Measurements from ENCODE around the gene S100A7.

The S100A7 gene

DNA sequence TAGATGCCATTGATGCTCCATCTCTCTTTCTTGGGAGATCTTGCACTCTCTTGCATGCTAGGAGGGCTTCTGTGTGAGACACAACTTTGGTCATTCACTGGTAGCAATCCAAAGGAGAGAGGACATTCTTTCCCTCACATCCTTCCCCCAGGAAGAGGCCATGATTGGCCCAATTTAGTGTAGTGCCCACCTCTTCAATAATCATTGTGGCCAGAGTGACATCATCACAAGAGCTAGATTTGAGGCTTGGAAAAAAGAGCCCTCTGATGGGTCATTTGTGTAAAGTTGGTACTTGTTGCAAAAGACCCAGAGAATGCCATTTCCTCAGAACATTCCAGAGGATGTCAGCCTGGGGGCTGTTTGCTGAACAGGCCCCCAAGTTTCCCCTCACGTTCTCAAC, 45.1 kb upstream of the S100A7 start:
- H3K9me3 ChIP-seq (ENCODE audit: control insufficient read depth, insufficient read depth, low read length) = no peaks in the 10 kb centered on the region
- no peak overlapping the region for H3K4me2 ChIP-seq (ENCODE audit: low read length)
- peaks cover 5% of the 10 kb centered on the region; the same call in 1 of the 2 replicates for H3K27me3 ChIP-seq (ENCODE audit: control insufficient read depth, low read length)
- no peaks in the 10 kb centered on the region for H3K4me1 ChIP-seq (ENCODE audit: control insufficient read depth, low read length)
- TF ChIP-seq, protein P1, sequence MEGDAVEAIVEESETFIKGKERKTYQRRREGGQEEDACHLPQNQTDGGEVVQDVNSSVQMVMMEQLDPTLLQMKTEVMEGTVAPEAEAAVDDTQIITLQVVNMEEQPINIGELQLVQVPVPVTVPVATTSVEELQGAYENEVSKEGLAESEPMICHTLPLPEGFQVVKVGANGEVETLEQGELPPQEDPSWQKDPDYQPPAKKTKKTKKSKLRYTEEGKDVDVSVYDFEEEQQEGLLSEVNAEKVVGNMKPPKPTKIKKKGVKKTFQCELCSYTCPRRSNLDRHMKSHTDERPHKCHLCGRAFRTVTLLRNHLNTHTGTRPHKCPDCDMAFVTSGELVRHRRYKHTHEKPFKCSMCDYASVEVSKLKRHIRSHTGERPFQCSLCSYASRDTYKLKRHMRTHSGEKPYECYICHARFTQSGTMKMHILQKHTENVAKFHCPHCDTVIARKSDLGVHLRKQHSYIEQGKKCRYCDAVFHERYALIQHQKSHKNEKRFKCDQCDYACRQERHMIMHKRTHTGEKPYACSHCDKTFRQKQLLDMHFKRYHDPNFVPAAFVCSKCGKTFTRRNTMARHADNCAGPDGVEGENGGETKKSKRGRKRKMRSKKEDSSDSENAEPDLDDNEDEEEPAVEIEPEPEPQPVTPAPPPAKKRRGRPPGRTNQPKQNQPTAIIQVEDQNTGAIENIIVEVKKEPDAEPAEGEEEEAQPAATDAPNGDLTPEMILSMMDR (IDR thresholded peaks at IDR 0.05; ENCODE audit: low read depth, low read length, poor library complexity, severe bottlenecking) = no peak
- TF ChIP-seq EZH2phosphoT487 (IDR thresholded peaks at IDR 0.05; ENCODE audit: borderline replicate concordance, low read length) = no peak
- H3F3A ChIP-seq (ENCODE audit: control insufficient read depth, insufficient read depth) = no peaks in the 10 kb centered on the region
- no peaks in the 10 kb centered on the region for H4K20me1 ChIP-seq (ENCODE audit: control insufficient read depth, insufficient read depth, low read depth, low read length)
- no peak overlapping the region for H3K27ac ChIP-seq (ENCODE audit: low read depth, low read length)
- no peaks in the 10 kb centered on the region for H3K79me2 ChIP-seq (ENCODE audit: control insufficient read depth, low read length)
- no peaks in the 10 kb centered on the region for H3K9me2 ChIP-seq (replicated peaks; ENCODE audit: control insufficient read depth, low read length)
- no peaks in the 10 kb centered on the region for H3K36me3 ChIP-seq (ENCODE audit: control insufficient read depth, low read length)
- no peak overlapping the region for H3K4me3 ChIP-seq (ENCODE audit: low read length)

DNA sequence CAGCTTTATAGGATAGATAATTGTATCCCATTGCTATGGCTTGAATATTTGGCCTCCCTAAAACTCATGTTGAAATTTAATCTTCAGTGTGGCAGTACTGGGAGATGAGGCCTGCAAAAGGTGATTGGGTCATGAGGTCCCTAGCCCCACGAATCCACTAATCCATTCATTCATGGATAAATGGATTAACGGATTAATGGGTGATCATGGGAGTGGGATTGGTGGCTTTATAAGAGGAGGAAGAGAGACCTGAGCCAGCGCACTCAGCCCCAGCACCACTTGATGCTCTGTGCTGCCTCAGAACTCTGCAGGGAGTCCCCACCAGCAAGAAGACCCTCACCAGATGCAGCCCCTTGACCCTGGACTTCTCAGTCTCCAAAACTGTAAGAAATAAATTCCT, 43.3 kb upstream of the S100A7 start:
- Histone ChIP-seq H3K27ac (ENCODE audit: low read depth, low read length) (no peak overlapping the region), H3K9me3 (ENCODE audit: control insufficient read depth, insufficient read depth, low read length) (no peaks in the 10 kb centered on the region), H3K4me1 (ENCODE audit: control insufficient read depth, low read length) (no peaks in the 10 kb centered on the region), H3K9me2 (replicated peaks; ENCODE audit: control insufficient read depth, low read length) (no peaks in the 10 kb centered on the region), H3K4me3 (ENCODE audit: low read length) (no peak overlapping the region), H3K27me3 (ENCODE audit: control insufficient read depth, low read length) (peaks cover 14% of the 10 kb centered on the region), H3K4me2 (ENCODE audit: low read length) (no peak overlapping the region), H3F3A (ENCODE audit: control insufficient read depth, insufficient read depth) (no peaks in the 10 kb centered on the region), H3K36me3 (ENCODE audit: control insufficient read depth, low read length) (no peaks in the 10 kb centered on the region), H3K79me2 (ENCODE audit: control insufficient read depth, low read length) (no peaks in the 10 kb centered on the region), H4K20me1 (ENCODE audit: control insufficient read depth, insufficient read depth, low read depth, low read length) (no peaks in the 10 kb centered on the region)
- TF ChIP-seq, protein P1 (IDR thresholded peaks at IDR 0.05; ENCODE audit: low read depth, low read length, poor library complexity, severe bottlenecking) = no peak
- no peak for TF ChIP-seq EZH2phosphoT487 (IDR thresholded peaks at IDR 0.05; ENCODE audit: borderline replicate concordance, low read length)

DNA sequence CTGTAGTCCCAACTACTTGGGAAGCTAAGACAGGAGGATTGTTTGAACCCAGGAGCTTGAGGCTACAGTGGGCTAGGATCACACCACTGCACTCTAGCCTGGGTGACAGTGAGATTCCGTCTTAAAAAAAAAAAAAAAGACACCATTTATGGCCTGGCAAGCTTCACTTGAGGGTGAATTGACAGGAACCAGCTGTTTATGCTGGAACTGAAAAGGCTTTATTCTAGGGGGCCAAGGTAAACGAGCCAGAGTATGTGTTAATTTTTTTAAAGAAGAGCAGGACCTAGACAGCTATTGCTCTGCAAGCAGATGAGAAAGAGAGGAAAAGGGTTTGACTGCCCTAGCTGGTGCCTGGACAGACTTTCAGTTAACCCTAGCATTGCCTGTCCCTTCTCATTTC, 38.3 kb upstream of the S100A7 start:
- H3K4me1 ChIP-seq (ENCODE audit: control insufficient read depth, low read length) = peaks cover 5% of the 10 kb centered on the region
- H3K27ac ChIP-seq (ENCODE audit: low read depth, low read length) = no peak overlapping the region
- H3K4me3 ChIP-seq (ENCODE audit: low read length) = no peak overlapping the region
- no peak for TF ChIP-seq EZH2phosphoT487 (IDR thresholded peaks at IDR 0.05; ENCODE audit: borderline replicate concordance, low read length)
- TF ChIP-seq, protein P1 (IDR thresholded peaks at IDR 0.05; ENCODE audit: low read depth, low read length, poor library complexity, severe bottlenecking) = no peak
- no peak overlapping the region for H3K4me2 ChIP-seq (ENCODE audit: low read length)
- no peaks in the 10 kb centered on the region for H3K9me2 ChIP-seq (replicated peaks; ENCODE audit: control insufficient read depth, low read length)
- no peaks in the 10 kb centered on the region for H3K9me3 ChIP-seq (ENCODE audit: control insufficient read depth, insufficient read depth, low read length)
- H3K36me3 ChIP-seq (ENCODE audit: control insufficient read depth, low read length) = no peaks in the 10 kb centered on the region
- H3F3A ChIP-seq (ENCODE audit: control insufficient read depth, insufficient read depth) = no peaks in the 10 kb centered on the region
- H3K27me3 ChIP-seq (ENCODE audit: control insufficient read depth, low read length) = peaks cover 17% of the 10 kb centered on the region
- no peaks in the 10 kb centered on the region for H4K20me1 ChIP-seq (ENCODE audit: control insufficient read depth, insufficient read depth, low read depth, low read length)
- no peaks in the 10 kb centered on the region for H3K79me2 ChIP-seq (ENCODE audit: control insufficient read depth, low read length)

DNA sequence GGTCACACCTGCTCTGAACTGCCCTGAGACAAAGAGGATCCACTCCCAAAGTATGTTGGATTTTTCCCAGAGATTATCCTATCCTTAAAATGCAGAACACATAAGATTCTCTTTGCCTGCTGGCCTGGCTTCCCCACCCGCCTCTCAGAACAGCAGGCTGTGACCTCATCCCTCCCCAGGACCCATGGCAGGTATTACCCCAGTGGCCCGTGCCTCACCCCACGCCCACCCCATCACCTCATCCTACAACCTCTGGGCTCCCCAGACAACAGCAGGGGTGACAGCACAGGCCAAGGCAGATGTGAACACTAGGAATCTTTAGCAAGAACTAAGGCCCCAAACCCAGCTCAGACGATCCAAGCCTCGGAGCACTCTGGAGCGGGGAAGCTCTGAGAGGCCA, 35.1 kb upstream of the S100A7 start:
- Histone ChIP-seq H3K4me3 (ENCODE audit: low read length) (no peak overlapping the region), H3K4me1 (ENCODE audit: control insufficient read depth, low read length) (peaks cover 5% of the 10 kb centered on the region), H3F3A (ENCODE audit: control insufficient read depth, insufficient read depth) (no peaks in the 10 kb centered on the region), H3K36me3 (ENCODE audit: control insufficient read depth, low read length) (no peaks in the 10 kb centered on the region), H3K9me2 (replicated peaks; ENCODE audit: control insufficient read depth, low read length) (no peaks in the 10 kb centered on the region), H3K9me3 (ENCODE audit: control insufficient read depth, insufficient read depth, low read length) (no peaks in the 10 kb centered on the region), H3K79me2 (ENCODE audit: control insufficient read depth, low read length) (no peaks in the 10 kb centered on the region), H3K27ac (ENCODE audit: low read depth, low read length) (no peak overlapping the region), H3K27me3 (ENCODE audit: control insufficient read depth, low read length) (peaks cover 17% of the 10 kb centered on the region), H4K20me1 (ENCODE audit: control insufficient read depth, insufficient read depth, low read depth, low read length) (no peaks in the 10 kb centered on the region), H3K4me2 (ENCODE audit: low read length) (no peak overlapping the region)
- TF ChIP-seq, protein P1 (IDR thresholded peaks at IDR 0.05; ENCODE audit: low read depth, low read length, poor library complexity, severe bottlenecking) = no peak
- TF ChIP-seq EZH2phosphoT487 (IDR thresholded peaks at IDR 0.05; ENCODE audit: borderline replicate concordance, low read length) = no peak

Measured in DOHH2 (cell line).